Stimulated activated CD8-positive, alpha-beta memory T cell treated with anti-CD3 and anti-CD28 coated beads, Interleukin-4, amount 100 ng/mL, for 48 hours (primary cell): Measurements from ENCODE around the gene RARRES1.
A peak's percentile ranks its signal among the peaks of the same experiment; 100 is the strongest.

Experiments used
- DNase-seq: peaks from one replicate; pipeline ENCODE4 v3.0.0-alpha.2; 2020

The RARRES1 gene

DNA sequence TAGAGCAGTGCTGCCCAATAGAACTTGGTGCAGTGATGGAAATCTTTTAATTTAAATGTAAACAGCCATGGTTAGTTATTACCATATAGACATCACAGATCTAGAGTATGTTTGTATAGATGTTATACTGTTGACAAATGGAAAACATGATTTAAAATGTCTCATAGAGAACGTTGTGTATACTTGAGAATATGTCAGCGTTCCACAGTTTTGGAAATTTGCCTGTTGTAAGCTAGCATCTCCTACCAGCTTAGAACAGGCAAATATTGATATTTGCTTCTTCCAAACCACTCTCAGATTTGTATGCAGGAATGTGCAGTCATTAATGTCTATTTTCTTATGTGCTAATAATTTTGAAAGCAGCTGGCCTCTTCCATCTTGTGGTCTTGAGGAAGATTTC is 51.4 kb downstream of the RARRES1 start:
- DNase-seq = no peak

DNA sequence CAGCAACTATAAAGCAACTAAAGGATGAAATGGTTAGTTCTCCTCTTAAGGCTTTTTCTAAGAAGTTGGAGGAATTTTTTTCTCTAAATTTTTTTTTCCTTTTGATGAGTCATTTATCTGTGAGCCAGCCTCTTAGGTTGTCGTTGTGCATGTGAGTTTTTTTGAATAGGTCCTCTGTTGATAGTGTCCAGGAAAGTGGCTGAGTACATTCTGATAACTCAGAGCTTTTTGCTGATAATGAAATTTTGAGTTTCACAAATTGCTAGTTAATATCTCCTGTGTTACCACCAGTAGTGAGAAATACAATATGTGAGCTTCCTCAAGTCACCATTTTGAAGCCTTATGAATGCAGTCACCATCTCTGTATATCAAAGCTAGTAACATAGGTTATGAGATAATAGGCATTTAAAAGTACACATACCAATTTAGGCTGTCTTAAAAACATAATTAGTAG is 52.7 kb downstream of the RARRES1 start:
- DNase-seq = no peak

DNA sequence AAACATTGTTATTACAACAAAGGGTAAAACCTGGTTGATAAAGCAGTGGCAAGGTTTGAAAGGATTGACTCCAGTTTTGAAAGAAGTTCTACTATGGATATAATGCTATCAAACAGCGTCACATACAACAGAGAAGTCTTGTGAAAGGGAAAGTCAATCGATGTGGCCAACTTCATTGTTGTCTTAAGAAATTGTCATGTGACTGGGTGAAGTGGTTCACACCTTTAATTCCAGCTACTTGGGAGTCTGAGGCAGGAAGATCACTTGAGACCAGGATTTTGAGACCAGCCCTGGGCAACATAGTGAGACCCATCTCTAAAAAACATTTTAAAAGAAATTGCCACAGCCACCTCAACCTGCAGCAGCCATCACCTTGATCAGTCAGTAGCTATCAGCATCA is 53.6 kb downstream of the RARRES1 start:
- no peak for DNase-seq

DNA sequence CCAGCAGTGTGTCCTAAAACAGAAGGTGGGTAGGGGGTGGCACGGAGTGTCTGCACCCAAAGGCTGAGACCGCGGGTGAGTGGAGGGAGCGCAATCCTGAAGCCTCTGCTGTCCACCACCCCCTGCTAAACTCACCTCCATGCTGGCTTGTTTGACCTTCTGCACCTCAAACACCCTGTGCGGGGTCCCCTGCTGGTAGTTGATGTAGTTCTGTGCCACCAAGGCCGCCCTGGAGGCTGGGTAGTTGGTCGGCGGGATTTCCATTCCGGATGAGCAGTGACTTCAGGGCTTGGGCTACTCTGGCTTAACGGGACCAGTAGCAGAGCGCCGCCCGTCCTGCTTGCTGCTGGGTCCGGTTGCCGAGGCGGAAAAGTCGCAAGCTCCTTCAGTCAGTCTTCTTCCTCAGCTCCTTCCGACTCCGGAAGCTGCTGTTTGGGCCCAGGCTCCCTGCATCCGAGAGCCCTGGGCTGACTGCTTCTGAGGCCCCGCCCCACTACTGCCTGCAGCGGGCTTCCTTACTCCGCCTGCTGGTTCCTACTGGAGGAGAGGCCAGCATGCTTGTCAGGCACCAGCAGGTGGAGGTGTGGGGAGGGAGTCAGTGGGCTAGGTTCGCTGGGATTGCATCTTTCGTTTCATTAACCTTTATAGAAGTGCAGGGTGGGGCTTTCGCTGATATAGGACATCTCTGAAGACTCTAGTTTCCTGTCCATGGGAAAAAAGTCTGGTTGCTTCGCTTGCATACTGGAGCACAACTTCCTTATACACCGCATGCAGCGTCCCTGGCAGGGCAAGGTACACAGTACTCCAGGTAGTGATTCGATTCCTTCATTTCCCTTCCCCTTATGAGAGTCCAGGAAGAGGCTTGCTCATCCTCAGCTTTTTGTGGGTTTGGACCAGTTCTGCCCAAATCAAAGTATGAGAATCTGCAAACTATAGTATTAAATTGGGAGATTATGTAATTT is 59.8 kb downstream of the RARRES1 start, which contains the start of gene LXN:
TSS of gene LXN (minus strand) at position 434 of the 962 bp plus-strand sequence. CDS start at position 264, 170 bp downstream.
- DNase-seq = peak; percentile 82

DNA sequence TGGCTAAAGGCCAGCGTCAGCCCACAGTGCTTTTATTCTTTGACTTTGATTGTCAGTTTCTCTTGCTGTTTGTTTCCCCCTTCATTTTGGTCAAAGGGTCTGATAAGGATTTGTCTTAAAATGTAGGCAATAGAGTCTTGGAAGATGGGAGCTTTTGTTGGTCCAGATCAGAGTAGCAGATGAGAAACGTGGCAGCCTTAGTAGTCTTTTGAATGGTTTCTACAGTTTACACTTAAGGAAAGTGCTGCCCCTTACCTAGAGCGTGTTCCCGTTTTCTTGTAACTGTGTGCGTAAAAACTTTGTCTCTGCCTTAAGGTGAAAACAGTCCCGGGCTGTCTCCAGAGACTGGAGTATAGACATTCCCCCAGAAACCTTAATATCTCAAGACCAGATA is 60.4 kb downstream of the RARRES1 start:
- no peak for DNase-seq

DNA sequence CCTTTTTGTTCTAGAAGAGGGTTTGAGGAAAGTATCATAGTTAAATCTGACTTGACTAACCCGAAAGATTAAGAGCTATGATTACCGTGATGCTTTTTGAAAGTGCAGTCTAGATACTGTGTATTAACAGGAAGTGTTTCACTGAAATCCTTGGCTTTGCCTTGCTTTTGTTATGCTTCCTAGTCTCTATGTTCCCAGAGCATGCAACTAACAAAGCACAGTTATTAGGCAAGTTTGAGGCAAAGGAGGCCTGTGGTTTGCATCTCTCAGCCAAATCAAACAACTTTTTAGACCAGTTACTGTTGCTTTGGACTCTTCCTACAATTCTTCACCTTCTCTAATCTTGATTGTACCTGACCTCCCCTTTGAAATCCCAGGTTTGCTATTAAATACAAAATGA is 63.8 kb downstream of the RARRES1 start:
- no peak for DNase-seq

DNA sequence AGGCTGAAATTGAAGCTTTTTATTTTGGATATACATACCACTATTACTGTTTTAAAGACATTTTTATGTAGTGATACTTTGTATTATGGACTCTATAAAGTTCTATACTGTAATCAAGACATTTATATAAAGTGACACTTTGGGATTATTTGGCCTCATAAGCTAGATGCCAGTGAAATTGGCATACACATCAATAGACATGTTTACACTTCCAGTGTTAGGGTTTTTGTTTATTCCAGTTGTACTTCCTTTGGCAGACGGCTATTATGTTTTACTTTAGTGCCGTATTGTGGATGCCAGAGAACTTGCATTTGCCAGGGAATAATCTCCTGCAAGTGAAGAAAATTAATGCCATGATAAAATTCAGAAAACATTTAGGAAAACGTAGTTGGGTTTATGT is 65.8 kb downstream of the RARRES1 start:
- DNase-seq = no peak

DNA sequence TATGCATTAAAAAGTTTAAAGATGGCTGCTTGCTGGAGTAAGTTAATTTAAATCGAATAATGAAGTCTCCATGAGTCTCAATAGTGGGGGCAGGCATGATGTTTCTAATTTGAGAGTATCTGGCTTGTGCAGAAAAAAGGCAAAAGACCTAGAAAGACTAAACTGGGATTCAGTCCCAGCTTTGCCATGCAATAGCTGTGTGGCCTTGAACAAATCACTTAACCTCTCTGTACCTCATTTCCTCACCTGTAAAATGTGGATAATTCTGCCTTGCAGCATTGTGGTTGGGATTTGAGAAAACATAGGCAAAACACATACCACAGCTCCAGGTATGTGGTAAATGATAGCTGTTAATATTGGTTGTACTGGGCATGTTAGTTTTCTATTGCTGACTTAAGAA is 68.4 kb downstream of the RARRES1 start:
- no peak for DNase-seq

DNA sequence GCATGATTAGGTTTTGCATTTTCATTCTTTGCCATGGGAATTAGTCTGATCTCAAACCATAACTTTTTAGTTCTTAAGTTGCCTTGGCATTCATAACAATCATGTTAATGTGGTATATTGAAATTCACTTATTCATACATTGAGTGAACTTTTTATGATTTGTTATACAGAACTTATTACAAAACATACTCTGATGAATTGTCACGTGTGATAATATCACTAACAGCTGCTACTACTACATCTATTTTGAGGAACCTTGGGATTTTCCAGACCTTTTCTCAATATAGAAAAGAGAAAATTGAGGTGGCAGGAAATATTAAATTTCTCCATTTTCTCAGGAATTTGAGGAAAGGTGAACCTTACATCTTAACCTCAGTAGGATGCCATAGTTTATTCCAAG is 69.0 kb downstream of the RARRES1 start:
- DNase-seq = no peak

DNA sequence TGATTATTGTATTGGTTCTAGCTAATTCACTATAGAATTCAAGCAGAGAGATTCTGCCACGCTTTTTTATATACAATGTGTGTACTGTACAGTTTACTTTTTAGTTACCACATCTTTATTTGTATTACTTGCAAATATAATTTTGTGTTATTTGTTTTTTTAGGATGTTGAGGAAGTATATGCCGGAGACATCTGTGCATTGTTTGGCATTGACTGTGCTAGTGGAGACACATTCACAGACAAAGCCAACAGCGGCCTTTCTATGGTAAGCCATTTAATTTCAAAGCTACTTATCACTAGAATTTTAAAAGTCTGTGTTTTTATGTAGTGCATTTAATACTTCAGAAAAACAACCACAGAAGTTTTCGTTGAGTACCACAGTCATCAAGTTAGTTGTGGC is 71.5 kb downstream of the RARRES1 start:
- DNase-seq = no peak

DNA sequence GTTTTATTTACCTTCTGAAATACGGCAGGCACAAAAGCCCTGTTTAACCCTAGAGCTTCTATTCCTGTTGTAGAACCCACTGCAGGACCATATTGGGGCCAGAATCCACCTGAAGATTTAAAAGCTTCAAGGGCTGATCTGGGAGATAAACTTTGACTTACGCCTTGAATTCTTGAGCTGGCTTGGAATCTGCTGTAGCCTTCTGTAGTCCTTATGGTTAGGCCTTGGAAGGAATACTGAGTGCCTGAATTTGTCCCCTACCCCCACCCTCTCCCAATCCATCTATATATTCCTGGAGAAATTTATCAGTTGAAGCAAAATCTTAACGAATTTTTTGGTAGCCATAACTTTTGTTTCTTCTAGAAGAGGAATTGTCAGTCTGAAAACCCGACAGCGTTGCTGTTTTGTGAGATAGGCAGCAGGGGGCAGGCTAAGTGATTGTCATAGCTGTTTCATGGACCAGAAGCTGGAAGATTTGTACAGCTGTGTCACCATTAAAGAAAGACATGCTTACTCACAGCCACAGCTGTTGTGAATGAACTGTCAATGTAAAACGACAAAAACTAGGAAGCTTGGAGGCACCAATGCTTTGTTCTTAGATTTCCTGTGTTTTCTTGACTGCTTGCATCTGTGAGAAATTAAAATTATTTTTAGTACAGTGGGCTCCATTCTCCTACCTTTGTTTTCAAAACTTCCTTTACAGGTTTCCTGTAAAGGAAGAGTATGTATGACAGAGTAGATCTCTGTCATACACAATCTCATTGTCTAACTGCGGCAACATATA is 72.6 kb downstream of the RARRES1 start:
- peak; percentile 60 for DNase-seq

DNA sequence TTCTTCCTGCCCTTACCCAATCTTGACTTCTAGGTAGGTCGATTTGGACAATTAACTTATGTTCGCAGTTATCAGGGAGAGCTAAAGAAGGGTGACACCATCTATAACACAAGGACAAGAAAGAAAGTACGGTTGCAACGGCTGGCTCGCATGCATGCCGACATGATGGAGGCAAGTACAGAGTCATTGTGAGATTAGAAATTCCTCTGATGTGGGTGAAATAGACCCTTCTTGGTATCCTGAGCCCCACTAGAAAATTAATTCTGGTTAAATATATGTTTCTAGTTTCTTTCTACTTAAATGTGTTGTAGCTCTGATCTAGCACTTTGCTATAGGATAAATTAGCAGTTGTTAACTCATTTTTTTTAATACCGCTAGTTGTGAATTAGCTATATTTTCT is 73.4 kb downstream of the RARRES1 start:
- DNase-seq = no peak

DNA sequence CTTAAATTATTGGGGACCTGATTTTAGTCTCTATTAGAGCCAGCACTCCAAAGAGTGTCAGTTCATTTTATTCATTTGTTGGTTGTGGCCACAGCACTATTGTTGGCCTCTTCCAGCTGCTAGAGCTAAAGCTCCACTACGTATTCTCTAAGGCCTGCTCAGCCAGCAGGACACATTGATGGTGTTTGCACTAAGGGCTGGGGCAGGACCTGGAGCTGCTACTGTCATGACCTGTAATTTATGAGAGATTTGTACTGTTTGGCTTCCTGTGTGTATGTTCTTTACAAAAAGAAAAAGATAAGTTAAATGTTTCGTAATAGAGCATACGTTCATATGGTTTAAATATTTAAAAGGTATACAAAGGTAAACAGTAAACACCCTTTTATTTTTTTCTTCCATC is 79.8 kb downstream of the RARRES1 start:
- DNase-seq = no peak

DNA sequence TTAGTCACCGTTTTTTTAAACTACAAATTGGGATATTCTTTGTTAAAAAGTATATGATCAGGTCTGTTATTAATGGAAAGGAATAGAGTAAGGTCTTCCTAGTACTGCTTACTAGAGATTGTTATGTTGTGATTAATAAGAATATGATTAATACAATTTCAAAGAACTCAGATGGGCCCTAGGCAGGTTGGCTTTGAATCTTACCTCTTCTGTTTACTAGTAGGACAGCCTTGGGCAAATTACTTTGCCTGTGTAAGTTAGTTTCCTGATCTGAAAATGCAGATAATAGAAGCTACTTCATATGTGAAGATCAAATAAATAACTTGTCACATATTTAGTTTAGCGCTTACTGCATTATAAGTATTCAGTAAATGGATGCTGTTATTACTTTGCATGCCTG is 81.1 kb downstream of the RARRES1 start:
- no peak for DNase-seq

DNA sequence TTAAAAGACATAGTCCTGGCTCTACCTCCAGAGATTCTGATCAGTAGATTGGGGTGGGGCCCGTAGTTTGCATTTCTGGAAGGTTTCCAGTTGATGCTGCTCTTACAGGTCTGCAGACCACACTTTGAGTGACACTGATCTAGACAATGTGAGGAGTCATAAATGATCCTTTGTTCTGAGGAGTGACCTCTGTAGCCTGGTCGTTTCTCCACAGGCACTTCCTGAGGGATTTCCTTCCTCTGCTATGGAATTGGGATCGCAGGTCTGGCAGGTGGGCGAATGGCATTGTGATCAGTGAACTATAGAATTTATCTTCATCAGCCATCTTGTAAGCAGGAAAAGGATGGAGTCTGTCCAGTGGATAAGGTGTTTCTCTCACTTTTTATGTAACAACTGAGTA is 82.5 kb downstream of the RARRES1 start:
- DNase-seq = no peak
